ENCODE results near the gene TSPAN10. TPM values are rescaled to one million over a fixed set of nuclear protein-coding genes. Genes with fewer than 3 reads are reported as not detected.
A peak's percentile ranks its signal among the peaks of the same experiment; 100 is the strongest.

TSPAN10 gene
- total RNA-seq, 1 experiment from 2014 or later = 3.5 TPM

- H3K27ac ChIP-seq (ENCODE audit: low read length) = peak within 1 kb of the TSS; percentile 94
- no peaks in the 10 kb centered on the region for H3K9me3 ChIP-seq (ENCODE audit: low read length)
- H3K27me3 ChIP-seq (ENCODE audit: low read length) = no peaks in the 10 kb centered on the region
- H3F3A ChIP-seq (ENCODE audit: low read length, unreplicated experiment) = peaks cover 5% of the 10 kb centered on the region
- H4K20me1 ChIP-seq (ENCODE audit: low read length) = peaks cover 41% of the 10 kb centered on the region
- no peaks in the 10 kb centered on the region for H3K9me2 ChIP-seq (replicated peaks; ENCODE audit: low read length)
- H3K9ac ChIP-seq (ENCODE audit: low read length) = peak within 1 kb of the TSS; percentile 95
- intact Hi-C loops (cut with micrococcal nuclease) = no loop called here
- BruUV-seq (replicated peaks) = no TSS peak
- H3K36me3 ChIP-seq (ENCODE audit: low read depth, low read length) = peaks cover 30% of the 10 kb centered on the region
- peak within 1 kb of the TSS; percentile 83 for H2AFZ ChIP-seq (ENCODE audit: low read length)
- peaks cover 24% of the 10 kb centered on the region for H3K4me1 ChIP-seq (ENCODE audit: insufficient read depth, low read length)
- ChIA-PET POLR2A (ENCODE audit: unreplicated experiment) (interaction anchor here (0.8 kb wide), 1 partner anchor 17 kb away, joined by 3 read pairs; no protein-coding TSS in a partner anchor), CTCF (interaction anchor here (0.8 kb wide), 1 partner anchor 18 kb away, joined by 3 read pairs; no protein-coding TSS in a partner anchor)
- peak; percentile 87 for ATAC-seq
- TF ChIP-seq, protein P1, sequence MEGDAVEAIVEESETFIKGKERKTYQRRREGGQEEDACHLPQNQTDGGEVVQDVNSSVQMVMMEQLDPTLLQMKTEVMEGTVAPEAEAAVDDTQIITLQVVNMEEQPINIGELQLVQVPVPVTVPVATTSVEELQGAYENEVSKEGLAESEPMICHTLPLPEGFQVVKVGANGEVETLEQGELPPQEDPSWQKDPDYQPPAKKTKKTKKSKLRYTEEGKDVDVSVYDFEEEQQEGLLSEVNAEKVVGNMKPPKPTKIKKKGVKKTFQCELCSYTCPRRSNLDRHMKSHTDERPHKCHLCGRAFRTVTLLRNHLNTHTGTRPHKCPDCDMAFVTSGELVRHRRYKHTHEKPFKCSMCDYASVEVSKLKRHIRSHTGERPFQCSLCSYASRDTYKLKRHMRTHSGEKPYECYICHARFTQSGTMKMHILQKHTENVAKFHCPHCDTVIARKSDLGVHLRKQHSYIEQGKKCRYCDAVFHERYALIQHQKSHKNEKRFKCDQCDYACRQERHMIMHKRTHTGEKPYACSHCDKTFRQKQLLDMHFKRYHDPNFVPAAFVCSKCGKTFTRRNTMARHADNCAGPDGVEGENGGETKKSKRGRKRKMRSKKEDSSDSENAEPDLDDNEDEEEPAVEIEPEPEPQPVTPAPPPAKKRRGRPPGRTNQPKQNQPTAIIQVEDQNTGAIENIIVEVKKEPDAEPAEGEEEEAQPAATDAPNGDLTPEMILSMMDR (conservative IDR thresholded peaks at IDR 0.05; ENCODE audit: low read depth, low read length) = no peak
- TF ChIP-seq EZH2 (IDR thresholded peaks at IDR 0.05; ENCODE audit: low read length, unreplicated experiment) = no peak
- TF ChIP-seq EZH2phosphoT487 (IDR thresholded peaks at IDR 0.05; ENCODE audit: borderline replicate concordance, low read length) = no peak
- H3K4me2 ChIP-seq (ENCODE audit: low read length) = peak within 1 kb of the TSS; percentile 96
- peak; percentile 99 for DNase-seq
- peaks cover 78% of the 10 kb centered on the region for H3K79me2 ChIP-seq (ENCODE audit: low read length)
- H3K4me3 ChIP-seq (ENCODE audit: low read length) = peak within 1 kb of the TSS; percentile 87
Measured at GRCh38 chr17:81683584-81684441, 46.8 kb downstream of the TSPAN10 start, which contains the start of the genes ARL16 and HGS. TSS of gene ARL16 (minus strand) at chr17:81683797. CDS start at chr17:81683753, 44 bp downstream. TSS of gene HGS (plus strand) at chr17:81684011. CDS start at chr17:81684067, 56 bp downstream.

GRCh38 chr17:81684442-81684911, 47.5 kb downstream of the TSPAN10 start:
- peak; percentile 56 for ATAC-seq
- TSS peak; percentile 82 for BruUV-seq (replicated peaks)
- Histone ChIP-seq H3K4me3 (ENCODE audit: low read length) (peak overlapping the region; percentile 87), H3K9me3 (ENCODE audit: low read length) (no peaks in the 10 kb centered on the region), H3K79me2 (ENCODE audit: low read length) (peaks cover 84% of the 10 kb centered on the region), H3K4me1 (ENCODE audit: insufficient read depth, low read length) (peaks cover 24% of the 10 kb centered on the region), H3K4me2 (ENCODE audit: low read length) (peak overlapping the region; percentile 96), H3K27ac (ENCODE audit: low read length) (peak overlapping the region; percentile 94), H3K9me2 (replicated peaks; ENCODE audit: low read length) (no peaks in the 10 kb centered on the region), H3F3A (ENCODE audit: low read length, unreplicated experiment) (peaks cover 5% of the 10 kb centered on the region), H2AFZ (ENCODE audit: low read length) (no peak overlapping the region), H3K9ac (ENCODE audit: low read length) (peak overlapping the region; percentile 95), H4K20me1 (ENCODE audit: low read length) (peaks cover 47% of the 10 kb centered on the region), H3K27me3 (ENCODE audit: low read length) (no peaks in the 10 kb centered on the region), H3K36me3 (ENCODE audit: low read depth, low read length) (peaks cover 34% of the 10 kb centered on the region)
- ChIA-PET POLR2A (ENCODE audit: unreplicated experiment) (interaction anchor here (0.7 to 1.0 kb wide), 2 partner anchors 16 to 18 kb away, joined by 4 to 6 read pairs; partner anchors contain the start of gene MRPL12), CTCF (no interaction called here)
- TF ChIP-seq, protein P1 (conservative IDR thresholded peaks at IDR 0.05; ENCODE audit: low read depth, low read length) = no peak
- TF ChIP-seq EZH2 (IDR thresholded peaks at IDR 0.05; ENCODE audit: low read length, unreplicated experiment) = no peak
- TF ChIP-seq EZH2phosphoT487 (IDR thresholded peaks at IDR 0.05; ENCODE audit: borderline replicate concordance, low read length) = no peak
- intact Hi-C loops (cut with micrococcal nuclease) = no loop called here
- DNase-seq = peak; percentile 85

Measured in PC-3 (cell line).